ENCODE data around the gene FOXO6. TPM values are rescaled to one million over a fixed set of nuclear protein-coding genes. Genes with fewer than 3 reads are reported as not detected.

Gene FOXO6
- total RNA-seq, 6 experiments from 2014 or later, result 0.12 to 0.55 (median 0.54) TPM; not detected in 3

DNA sequence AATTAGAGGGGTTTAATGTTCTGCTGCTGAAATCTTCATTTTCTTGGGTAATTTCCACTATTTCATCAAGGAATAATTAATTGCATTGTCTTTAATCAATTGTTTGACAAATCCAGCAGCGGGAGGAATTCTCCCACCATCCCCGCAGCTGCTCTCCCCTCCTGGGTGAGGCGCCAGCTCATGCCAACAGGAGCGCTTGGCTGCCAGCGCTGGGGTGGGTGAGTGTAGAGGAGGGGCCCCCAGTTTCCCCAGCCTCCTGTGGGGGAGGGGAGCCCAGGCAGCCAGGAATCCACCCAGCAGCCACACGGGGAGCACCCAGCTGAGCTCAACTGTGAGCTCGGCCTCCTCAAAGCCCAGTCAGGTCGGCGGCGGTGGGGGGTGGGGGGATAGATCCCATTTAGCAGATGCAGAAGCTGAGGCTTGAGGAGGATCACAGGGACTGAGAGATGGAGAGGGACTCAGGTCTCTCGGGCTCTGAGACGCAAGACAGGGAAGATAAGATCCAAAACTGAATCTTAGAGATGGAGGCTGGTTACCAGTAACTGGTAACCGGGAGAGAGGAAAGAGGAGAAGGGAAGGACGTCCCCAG is 46.5 kb downstream of the FOXO6 start:
- no peaks in the 10 kb centered on the region for H3K4me1 ChIP-seq
- no peaks in the 10 kb centered on the region for H3K27me3 ChIP-seq
- intact Hi-C loops (cut with DNase I), result no loop called here
- no peaks in the 10 kb centered on the region for H3K9me3 ChIP-seq
- 44% methylated on average over 12 of the region's 14 CpGs for WGBS (ENCODE audit: insufficient coverage, low coverage, low lambda C conversion rate, missing lambda C conversion rate)
- DNase-seq (no peak), ATAC-seq (no peak)
- H3K36me3 ChIP-seq, result no peaks in the 10 kb centered on the region
- no peak overlapping the region for H3K27ac ChIP-seq
- H3K4me3 ChIP-seq, result no peak overlapping the region
- no peak for TF ChIP-seq POLR2A (IDR thresholded peaks at IDR 0.05)
- TF ChIP-seq, protein P1, sequence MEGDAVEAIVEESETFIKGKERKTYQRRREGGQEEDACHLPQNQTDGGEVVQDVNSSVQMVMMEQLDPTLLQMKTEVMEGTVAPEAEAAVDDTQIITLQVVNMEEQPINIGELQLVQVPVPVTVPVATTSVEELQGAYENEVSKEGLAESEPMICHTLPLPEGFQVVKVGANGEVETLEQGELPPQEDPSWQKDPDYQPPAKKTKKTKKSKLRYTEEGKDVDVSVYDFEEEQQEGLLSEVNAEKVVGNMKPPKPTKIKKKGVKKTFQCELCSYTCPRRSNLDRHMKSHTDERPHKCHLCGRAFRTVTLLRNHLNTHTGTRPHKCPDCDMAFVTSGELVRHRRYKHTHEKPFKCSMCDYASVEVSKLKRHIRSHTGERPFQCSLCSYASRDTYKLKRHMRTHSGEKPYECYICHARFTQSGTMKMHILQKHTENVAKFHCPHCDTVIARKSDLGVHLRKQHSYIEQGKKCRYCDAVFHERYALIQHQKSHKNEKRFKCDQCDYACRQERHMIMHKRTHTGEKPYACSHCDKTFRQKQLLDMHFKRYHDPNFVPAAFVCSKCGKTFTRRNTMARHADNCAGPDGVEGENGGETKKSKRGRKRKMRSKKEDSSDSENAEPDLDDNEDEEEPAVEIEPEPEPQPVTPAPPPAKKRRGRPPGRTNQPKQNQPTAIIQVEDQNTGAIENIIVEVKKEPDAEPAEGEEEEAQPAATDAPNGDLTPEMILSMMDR (IDR thresholded peaks at IDR 0.05), result no peak

DNA sequence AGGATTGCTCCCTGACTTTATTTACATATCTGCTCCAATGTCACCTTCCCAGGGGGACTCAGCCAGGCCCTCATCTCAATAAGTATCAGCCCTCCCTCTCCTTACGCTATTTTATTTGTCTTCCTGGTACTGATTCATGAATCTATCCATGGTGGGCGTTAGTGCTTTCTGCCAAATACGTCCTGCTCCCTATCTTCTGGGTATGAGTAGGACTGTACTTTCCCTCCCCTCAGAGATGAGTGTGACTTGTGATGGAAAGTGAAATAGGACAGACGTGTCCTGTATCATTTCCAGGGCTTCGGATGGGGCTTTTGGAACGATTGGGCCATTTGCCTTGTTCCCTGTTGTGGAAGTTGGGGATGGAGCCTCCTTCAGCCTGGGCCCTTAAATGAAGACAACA is 47.5 kb downstream of the FOXO6 start:
- H3K9me3 ChIP-seq, result no peaks in the 10 kb centered on the region
- H3K27ac ChIP-seq, result no peak overlapping the region
- 50% methylated on average over 6 of the region's 6 CpGs for WGBS (ENCODE audit: insufficient coverage, low coverage, low lambda C conversion rate, missing lambda C conversion rate)
- H3K36me3 ChIP-seq, result no peaks in the 10 kb centered on the region
- no peak for TF ChIP-seq POLR2A (IDR thresholded peaks at IDR 0.05)
- TF ChIP-seq, protein P1 (IDR thresholded peaks at IDR 0.05), result no peak
- intact Hi-C loops (cut with DNase I), result no loop called here
- no peak for ATAC-seq
- H3K4me3 ChIP-seq, result no peak overlapping the region
- H3K27me3 ChIP-seq, result no peaks in the 10 kb centered on the region
- H3K4me1 ChIP-seq, result no peaks in the 10 kb centered on the region
- DNase-seq, result no peak

DNA sequence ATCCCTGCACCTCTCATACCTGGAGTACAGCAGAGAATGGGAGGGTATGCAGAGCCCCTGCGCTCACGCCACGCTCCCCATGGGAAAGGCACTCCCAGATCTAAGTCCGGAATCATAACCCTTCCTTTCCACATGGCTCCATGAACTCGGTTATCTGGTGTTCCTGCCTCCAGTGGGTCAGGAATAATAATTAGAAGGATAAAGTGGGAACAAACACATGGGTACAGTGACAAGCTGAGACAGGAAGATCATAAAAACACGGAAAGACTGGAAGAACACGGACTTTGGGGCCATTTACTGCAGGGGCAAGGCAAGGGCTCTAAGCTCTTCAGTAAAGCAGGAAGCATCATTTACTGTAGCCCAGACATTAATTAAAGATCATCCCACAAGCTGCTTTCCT is 48.6 kb downstream of the FOXO6 start:
- 56% methylated on average over 7 of the region's 7 CpGs for WGBS (ENCODE audit: insufficient coverage, low coverage, low lambda C conversion rate, missing lambda C conversion rate)
- Histone ChIP-seq H3K4me3 (no peak overlapping the region), H3K36me3 (no peaks in the 10 kb centered on the region), H3K4me1 (no peaks in the 10 kb centered on the region), H3K27me3 (no peaks in the 10 kb centered on the region), H3K27ac (no peak overlapping the region), H3K9me3 (no peaks in the 10 kb centered on the region)
- ATAC-seq (no peak), DNase-seq (no peak)
- TF ChIP-seq, protein P1 (IDR thresholded peaks at IDR 0.05), result no peak
- no peak for TF ChIP-seq POLR2A (IDR thresholded peaks at IDR 0.05)
- intact Hi-C loops (cut with DNase I), result loop anchor here in 1 of 2 donors (5.0 kb wide), 1 partner anchor 128 kb away; no protein-coding TSS in a partner anchor

DNA sequence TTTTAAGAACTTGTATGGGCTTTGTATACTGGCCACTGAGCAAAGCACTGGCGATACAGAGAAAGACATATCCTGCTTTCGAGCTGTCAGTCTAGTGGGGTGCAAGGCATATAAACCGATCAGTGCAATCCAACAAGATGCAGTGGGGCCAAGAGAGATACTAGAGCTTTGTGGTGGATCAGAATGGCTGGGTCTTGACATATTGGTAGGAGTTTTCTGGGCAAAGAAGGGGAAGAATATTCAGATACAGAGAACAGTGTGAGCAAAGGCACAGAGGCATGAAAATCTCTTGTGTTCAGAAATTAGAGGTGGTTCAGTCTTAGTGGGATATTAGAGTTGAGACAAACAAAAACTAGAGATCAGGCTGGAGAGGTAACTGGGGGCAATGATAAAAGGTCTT is 49.2 kb downstream of the FOXO6 start:
- intact Hi-C loops (cut with DNase I), result loop anchor here in 1 of 2 donors (5.0 kb wide), 1 partner anchor 128 kb away; no protein-coding TSS in a partner anchor
- Histone ChIP-seq H3K4me3 (no peak overlapping the region), H3K36me3 (no peaks in the 10 kb centered on the region), H3K27me3 (no peaks in the 10 kb centered on the region), H3K27ac (no peak overlapping the region), H3K9me3 (no peaks in the 10 kb centered on the region), H3K4me1 (no peaks in the 10 kb centered on the region)
- DNase-seq (no peak), ATAC-seq (no peak)
- 77% methylated on average over 3 of the region's 3 CpGs for WGBS (ENCODE audit: insufficient coverage, low coverage, low lambda C conversion rate, missing lambda C conversion rate)
- TF ChIP-seq, protein P1 (IDR thresholded peaks at IDR 0.05), result no peak
- TF ChIP-seq POLR2A (IDR thresholded peaks at IDR 0.05), result no peak

Measured in right lobe of liver (tissue), 6 donors.